GM12873 (cell line): ENCODE results near the gene FZR1.

Experiments
- CTCF ChIP-seq: IDR thresholded peaks from 2 replicates; pipeline ENCODE4 v1.5.1; 2012; ENCODE audit warnings: low read depth, mild to moderate bottlenecking, moderate library complexity, low read length, control low read depth; ENCODE audit not compliant: insufficient read depth; ENCODE audit errors: missing control alignments

The FZR1 gene

DNA sequence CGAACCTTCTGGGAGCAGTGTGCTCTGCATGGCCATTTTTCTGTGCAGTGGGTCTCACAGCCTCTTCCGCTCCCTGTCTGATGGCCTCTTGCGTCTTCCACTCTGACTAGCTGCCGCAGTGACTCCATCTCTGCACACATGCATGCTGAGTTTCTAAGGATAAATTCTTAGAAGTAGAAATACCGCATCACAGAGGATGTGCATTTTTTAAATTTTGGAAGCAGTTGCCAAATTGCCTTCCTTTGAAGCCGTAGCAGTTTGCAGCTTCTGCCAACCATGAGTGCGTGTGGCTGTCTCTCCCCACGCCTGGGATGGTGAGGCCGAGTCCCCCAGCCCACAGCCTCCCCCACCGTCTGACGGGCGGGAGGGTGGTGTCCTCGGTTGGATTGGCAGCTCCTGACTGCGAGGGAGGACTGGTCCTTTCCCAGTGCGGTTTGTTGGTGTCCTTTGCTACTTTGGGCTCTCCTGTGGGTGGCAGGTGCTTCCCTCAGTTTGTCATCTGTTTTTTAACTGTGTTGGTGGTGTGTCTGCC, 9.8 kb downstream of the FZR1 start:
- TF ChIP-seq CTCF, result no peak

GRCh38 chr19:3516675-3517207, 10.6 kb downstream of the FZR1 start:
- no peak for TF ChIP-seq CTCF

DNA sequence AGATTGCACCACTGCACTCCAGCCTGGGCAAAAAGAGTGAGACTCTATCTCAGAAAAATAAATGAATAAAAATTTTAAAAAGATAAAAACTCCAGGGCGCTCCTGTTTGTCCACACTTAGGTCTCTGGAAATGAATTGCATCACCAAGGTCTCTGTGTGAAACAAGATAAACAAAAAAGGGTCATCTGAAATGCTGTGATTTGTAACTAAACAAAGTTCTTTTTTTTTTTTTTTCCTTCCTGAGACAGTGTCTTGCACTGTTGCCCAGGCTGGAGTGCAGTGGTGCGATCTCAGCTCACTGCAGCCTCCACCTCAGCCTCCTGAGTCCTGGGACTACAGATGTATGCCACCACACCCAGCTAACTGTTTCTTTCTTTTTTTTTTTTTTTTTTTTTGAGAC, 11.5 kb downstream of the FZR1 start:
- TF ChIP-seq CTCF, result no peak

DNA sequence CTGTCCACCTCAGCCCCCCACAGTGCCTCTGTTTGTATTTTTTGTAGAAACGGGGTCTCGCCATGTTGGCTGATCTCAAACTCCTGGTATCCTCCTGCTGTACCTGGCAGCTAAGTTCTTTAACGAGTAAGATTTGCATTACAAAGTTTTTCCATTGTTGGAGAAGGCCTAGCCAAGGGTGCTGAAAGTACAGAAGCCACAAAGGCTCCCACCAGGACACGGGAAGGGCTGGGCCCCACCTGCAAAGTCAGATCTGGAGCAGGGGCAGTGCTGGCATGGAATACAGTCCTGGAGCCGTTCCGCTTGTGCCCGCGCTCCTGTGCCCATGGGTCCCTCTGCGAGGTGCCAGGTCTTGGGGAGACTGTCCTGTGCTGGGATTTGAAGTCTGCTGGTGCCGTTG, 12.1 kb downstream of the FZR1 start:
- no peak for TF ChIP-seq CTCF

- no peak for TF ChIP-seq CTCF
These were observed 12.5 kb downstream of the FZR1 start for GRCh38 chr19:3518659-3519058.

- no peak for TF ChIP-seq CTCF
These were observed 13.0 kb downstream of the FZR1 start for GRCh38 chr19:3519126-3519525.

- no peak for TF ChIP-seq CTCF
These were observed 14.3 kb downstream of the FZR1 start for GRCh38 chr19:3520166-3521103.
